Dermis microvascular lymphatic vessel endothelial cell (primary cell): Measurements from ENCODE around the gene EML3. TPM values are rescaled to one million over a fixed set of nuclear protein-coding genes. Genes with fewer than 3 reads are reported as not detected.
A peak's percentile ranks its signal among the peaks of the same experiment; 100 is the strongest.
"Not testable (repeated sequence)": the region's sequence is repeated elsewhere in the genome, so short reads cannot be mapped to it uniquely, and the experiment has no call there.

Experiments
- DNase-seq, 2 donors: peaks; one replicate each; pipeline versions ENCODE4 v3.0.0 to v3.0.0-alpha.2; 2010; ENCODE audit warnings: low read depth in 2 of 2
- total RNA-seq: library from RNA; depleted of rRNA; stranded (reverse); fragments of >200 nt; gene quantifications from 2 replicates; pipeline ENCODE4 v1.2.1, GENCODE V29; 2014

The EML3 gene
- total RNA-seq: 23.7 and 35.1 TPM in 2 replicates

GRCh38 chr11:62612366-62613290 lies at the start of gene EML3, which contains the start of gene ROM1:
EML3 (minus strand) TSS chr11:62612775; CDS start chr11:62612457, 318 bp downstream.
ROM1 (plus strand) TSS chr11:62613257; CDS start chr11:62613282, 25 bp downstream.
- DNase-seq: peak; percentile 49 to 85

GRCh38 chr11:62656796-62657429 lies 44.3 kb upstream of the EML3 start:
- no peak for DNase-seq

GRCh38 chr11:62654297-62654696 lies 41.7 kb upstream of the EML3 start:
- DNase-seq: no peak

- DNase-seq: no peak
Measured at GRCh38 chr11:62652161-62653006, 39.8 kb upstream of the EML3 start.

- DNase-seq: not testable (repeated sequence)
Measured at GRCh38 chr11:62650283-62650682, 37.7 kb upstream of the EML3 start.

- no peak for DNase-seq
Measured at GRCh38 chr11:62649486-62649885, 36.9 kb upstream of the EML3 start.

GRCh38 chr11:62648967-62649364 lies 36.4 kb upstream of the EML3 start:
- no peak for DNase-seq

GRCh38 chr11:62648185-62648966 lies 35.8 kb upstream of the EML3 start:
- DNase-seq: no peak

- DNase-seq: no peak
Measured at GRCh38 chr11:62647609-62648005, 35.0 kb upstream of the EML3 start.

GRCh38 chr11:62646825-62647608 lies 34.4 kb upstream of the EML3 start:
- no peak for DNase-seq

- DNase-seq: peak; percentile 93 to 98
Measured at GRCh38 chr11:62645946-62646824, 33.6 kb upstream of the EML3 start, which contains the start of gene GANAB. GANAB (minus strand) TSS chr11:62646613; CDS start chr11:62646599, 14 bp downstream.

- DNase-seq: no peak
Measured at GRCh38 chr11:62645671-62645945, 33.0 kb upstream of the EML3 start.

GRCh38 chr11:62644220-62644619 lies 31.6 kb upstream of the EML3 start:
- DNase-seq: no peak

- no peak for DNase-seq
Measured at GRCh38 chr11:62632492-62632891, 19.9 kb upstream of the EML3 start.

- DNase-seq: no peak
Measured at GRCh38 chr11:62627713-62628112, 15.1 kb upstream of the EML3 start.

GRCh38 chr11:62622476-62623089 lies 10.0 kb upstream of the EML3 start:
- DNase-seq: no peak

- peak; percentile 91 to 97 for DNase-seq
Measured at GRCh38 chr11:62621567-62622470, 9.2 kb upstream of the EML3 start, which contains the start of gene B3GAT3. B3GAT3 (minus strand) TSS chr11:62621986; CDS start chr11:62621947, 39 bp downstream.
